ENCODE results near the gene ABHD17A.

The ABHD17A gene

DNA sequence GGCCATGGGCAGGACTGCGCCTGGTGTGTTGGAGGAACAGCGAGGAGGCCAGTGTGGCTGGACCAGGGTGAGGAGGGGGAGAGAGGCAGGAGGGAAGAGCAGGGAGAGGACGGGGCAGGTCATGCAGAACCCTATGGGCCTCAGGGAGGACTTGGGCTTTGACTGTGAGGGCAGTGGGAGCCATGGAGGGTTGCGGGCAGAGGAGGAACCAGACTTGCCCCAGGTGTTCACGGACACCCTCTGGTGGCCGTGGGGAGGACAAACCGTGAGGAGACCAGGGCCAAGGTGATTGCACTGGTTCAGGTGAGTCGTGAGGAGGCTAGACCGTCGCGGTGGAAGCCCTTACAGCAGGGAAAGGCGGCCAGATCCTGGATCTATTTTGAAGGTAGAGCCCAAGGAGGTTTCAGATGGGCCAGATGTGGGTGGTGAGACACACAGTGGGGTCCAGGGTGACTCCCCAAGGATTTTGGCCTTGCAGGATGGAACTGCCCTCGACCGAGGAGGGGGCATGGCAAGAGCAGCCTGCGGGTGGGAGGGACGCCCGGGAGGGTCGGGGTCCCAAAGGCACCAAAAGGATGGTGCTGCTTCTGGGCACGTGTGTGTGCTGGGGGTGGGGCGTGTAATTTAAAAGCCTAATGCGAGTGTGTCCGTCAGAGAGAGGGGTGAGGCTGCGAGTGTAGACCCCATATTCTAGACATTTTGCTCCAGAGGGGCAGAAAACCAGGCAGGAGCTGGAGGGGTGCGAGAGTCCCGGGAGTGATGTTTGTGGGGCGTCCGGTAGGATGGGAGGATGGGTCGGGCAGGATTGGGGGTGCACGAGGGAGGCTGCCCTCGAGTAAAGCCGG lies 34.3 kb downstream of the ABHD17A start:
- no peak for DNase-seq

GRCh38 chr19:1849886-1850398 lies 35.4 kb downstream of the ABHD17A start:
- DNase-seq = no peak

- DNase-seq = no peak
Observed at GRCh38 chr19:1849132-1849474, 36.2 kb downstream of the ABHD17A start.

GRCh38 chr19:1848399-1849131 lies 36.7 kb downstream of the ABHD17A start, which contains the start of gene REXO1:
TSS of gene REXO1 (minus strand) at chr19:1848483. CDS start at chr19:1848358, 125 bp downstream.
- DNase-seq = peak; percentile 97

DNA sequence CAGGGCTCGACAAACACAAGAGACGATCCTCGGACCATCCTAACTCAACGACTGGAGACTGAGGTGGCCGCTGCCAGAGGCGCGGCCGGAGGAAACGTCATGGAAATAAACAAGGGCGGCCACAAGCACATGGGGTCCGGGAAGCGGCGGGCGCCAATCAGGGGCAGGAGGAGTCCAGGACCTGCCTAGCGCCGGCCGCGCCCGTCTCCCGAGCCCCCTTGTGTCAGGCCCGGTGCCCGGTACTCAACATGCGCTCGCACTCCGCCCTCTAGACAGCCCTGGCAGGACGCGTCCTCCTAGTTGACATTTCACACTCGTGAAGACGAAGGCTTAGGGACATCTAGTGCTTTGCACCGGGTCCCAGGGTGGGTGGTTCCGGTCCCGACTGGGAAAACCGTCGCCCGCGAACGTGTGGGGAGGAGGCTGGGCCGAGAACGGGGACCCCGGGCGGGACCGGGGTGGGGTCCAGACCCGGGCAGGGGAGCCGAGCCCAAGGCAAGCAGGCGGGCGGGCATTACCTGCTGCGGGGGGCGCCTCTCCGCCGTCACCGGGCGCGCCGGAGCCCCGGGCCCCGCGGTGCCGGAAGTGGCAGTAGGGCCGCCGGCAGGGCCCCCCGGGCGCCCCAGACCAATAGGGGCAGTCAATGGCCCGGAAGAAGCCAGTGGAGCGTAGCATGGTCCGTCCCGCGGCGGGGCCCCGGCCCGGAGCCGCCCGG lies 37.5 kb downstream of the ABHD17A start:
- no peak for DNase-seq

DNA sequence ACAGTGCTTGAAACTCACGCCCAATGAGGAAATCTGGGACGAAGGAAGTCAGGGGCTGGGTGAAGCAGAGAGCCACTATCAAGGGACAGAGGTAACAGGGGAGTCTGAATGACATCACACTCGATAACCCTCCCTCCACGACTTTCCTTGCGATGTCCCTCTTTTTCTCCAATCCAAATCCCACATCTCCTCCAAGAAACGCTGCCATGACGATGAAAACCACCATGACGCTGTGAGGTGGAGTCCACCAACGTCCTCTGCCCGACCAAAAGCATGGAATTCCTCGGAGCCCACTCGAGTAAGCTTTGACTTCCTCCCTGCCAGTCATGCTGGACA lies 38.0 kb downstream of the ABHD17A start:
- DNase-seq = no peak

- no peak for DNase-seq
Observed at GRCh38 chr19:1846517-1847204, 38.6 kb downstream of the ABHD17A start.

- DNase-seq = no peak
Observed at GRCh38 chr19:1845642-1846041, 39.7 kb downstream of the ABHD17A start.

DNA sequence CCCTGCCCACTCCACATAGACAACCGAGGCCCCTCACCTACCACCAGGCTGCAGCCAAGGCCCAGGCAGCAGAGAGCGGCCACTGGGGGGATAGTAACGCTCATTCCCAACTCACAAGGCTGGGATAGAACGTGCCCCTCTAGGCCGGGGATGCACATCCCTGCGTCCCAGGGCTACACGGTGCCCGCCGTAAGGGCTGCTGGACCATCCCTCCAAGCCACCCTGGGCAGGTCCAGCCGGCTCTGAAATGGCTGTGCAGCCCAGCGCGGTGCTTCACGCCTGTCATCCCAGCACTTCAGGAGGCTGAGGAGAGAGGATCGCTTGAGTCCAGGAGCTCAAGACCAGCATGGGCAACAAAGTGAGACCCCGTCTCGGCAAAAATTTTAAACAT lies 40.2 kb downstream of the ABHD17A start:
- no peak for DNase-seq

DNA sequence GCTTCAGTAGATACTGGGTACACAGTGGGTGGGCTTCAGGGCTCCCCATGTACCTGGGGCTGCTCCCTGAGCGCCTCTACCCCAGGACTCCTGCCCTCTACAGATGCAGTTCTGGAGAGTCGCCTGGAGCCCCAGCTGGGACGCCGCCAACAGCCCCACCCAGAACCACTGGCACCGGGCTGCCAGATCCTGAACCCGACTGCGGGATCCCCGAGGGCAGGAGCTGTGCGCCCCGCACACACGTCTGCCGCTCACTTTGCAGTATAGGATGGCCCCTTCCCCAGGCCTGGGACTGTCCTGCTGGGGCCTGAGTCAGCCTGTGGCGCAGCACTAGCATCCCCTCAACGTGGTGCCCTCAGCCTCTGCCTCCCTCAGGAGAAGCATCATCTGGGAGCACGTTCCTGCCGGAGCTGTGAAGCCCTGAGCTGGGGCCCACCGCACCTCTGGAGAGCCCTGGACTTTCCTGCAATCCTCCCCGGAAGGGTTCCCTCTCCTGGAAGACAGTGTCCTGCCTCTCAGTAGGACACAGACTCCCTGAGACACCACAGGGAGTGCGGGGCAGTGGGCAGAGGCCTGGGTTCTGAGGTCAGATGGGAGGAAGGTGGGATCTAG lies 40.7 kb downstream of the ABHD17A start:
- no peak for DNase-seq

DNA sequence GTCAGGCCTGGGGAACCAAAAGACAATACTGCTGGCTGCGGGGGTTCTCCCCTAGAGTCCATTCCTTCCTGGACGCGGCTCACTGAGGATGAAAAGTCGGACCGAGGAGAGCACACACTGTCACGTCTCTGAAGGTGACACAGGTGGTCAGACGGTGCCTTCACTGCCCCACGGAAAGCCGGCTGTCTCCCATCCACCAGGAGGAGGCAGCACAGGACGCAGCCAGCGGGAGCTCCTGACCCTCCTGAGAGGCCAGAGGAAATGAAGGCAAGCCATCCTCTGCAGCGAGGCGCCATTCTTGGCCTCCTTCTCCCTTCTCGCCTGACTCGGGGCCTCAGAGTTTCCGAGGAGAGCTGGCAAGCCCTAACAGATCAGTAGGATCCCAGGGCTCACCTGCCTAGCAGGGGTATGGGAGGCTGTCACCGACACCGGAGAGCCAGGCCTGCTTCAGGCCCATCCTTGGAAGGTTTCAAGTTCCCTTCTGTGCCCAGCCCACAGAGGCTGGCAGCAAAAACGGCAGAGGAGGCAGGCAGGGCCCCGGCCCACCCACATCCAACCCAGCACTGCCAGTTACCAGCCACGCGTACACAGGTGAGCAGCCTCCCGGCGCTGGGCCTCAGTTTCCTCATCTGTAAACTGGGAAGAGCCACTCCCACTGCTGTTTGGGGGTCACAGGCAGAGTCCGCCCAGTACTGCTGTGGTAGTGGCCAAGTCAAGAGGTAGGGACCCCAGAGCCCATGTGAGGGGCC lies 41.5 kb downstream of the ABHD17A start:
- DNase-seq = no peak

GRCh38 chr19:1843116-1843515 lies 42.2 kb downstream of the ABHD17A start:
- no peak for DNase-seq

GRCh38 chr19:1841209-1841924 lies 43.9 kb downstream of the ABHD17A start:
- DNase-seq = no peak

DNA sequence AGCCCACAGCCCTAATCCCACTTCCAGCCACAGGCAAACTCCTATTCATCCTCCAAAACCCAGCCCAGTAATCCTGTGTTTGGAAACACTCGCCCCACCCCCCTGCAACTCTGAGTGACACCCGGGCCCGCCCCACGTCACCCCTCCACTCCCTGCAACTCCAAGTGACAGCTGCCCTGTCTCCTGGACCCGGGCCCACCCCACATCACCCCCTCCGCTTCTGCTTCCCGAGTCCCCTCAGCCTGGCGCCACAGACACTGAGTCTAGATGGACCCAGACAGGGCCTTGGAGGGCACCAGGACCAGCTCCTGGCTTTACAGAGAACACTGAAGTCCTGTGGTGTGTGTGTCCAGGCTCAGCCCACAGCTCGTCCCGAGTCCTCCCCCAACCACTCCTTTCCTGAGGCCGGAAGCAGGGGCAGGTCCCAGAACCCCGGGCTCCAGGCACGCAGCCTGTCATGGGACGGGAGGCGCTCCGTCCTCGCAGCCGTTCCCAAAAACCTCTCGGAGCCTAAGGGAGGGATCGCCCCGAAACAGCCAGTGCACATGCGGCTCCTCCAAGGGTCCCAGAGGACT lies 44.7 kb downstream of the ABHD17A start:
- DNase-seq = no peak

- DNase-seq = no peak
Observed at GRCh38 chr19:1839658-1840540, 45.4 kb downstream of the ABHD17A start.

- DNase-seq = peak; percentile 27
Observed at GRCh38 chr19:1837625-1838105, 47.6 kb downstream of the ABHD17A start.

GRCh38 chr19:1837222-1837565 lies 48.1 kb downstream of the ABHD17A start:
- DNase-seq = no peak

GRCh38 chr19:1836458-1837221 lies 48.7 kb downstream of the ABHD17A start:
- DNase-seq = no peak

GRCh38 chr19:1833540-1833939 lies 51.8 kb downstream of the ABHD17A start:
- DNase-seq = no peak
